Endothelial cell of umbilical vein (primary cell): Measurements from ENCODE around the gene SHLD3. TPM values are rescaled to one million over a fixed set of nuclear protein-coding genes. Genes with fewer than 3 reads are reported as not detected.

Experiments
- BruUV-seq: library from RNA; stranded (reverse); fragments of 400-500 nt; replicated peaks from 2 replicates; lab custom pipeline; 2021; lab: Mats Ljungman, UMichigan
- CTCF ChIA-PET: fragments of 300-600, 350-600 bp; sonication (Branson Sonifier 250); formaldehyde crosslinking; loops from one replicate; lab custom pipeline; 2021; ENCODE audit warnings: antibody characterized with exemption, inconsistent platforms; lab: Charles Lee
- POLR2A ChIA-PET: fragments of 300-600, 350-600 bp; sonication (Branson Sonifier 250); formaldehyde crosslinking; loops from one replicate; lab custom pipeline; 2021; ENCODE audit warnings: antibody characterized with exemption, inconsistent platforms; lab: Charles Lee
- DNase-seq: peaks from one replicate; pipeline ENCODE4 v3.0.0-alpha.2; 2011; ENCODE audit warnings: low read depth, low spot score
- FAIRE-seq: peaks from 2 replicates; lab custom pipeline; 2011; peaks lifted over from hg19 to GRCh38; lab: Jason Lieb, UNC
- H2AFZ ChIP-seq: 2 replicates; pipeline ENCODE4 v1.6.0; 2012; ENCODE audit warnings: low read depth, low read length, control low read depth, inconsistent platforms
- H3K27ac ChIP-seq: 2 replicates; pipeline ENCODE4 v1.5.1; 2011; ENCODE audit warnings: low read depth, mild to moderate bottlenecking, control low read depth, low read length, moderate library complexity; ENCODE audit not compliant: insufficient read depth
- H3K27me3 ChIP-seq, 2 experiments: 2 replicates each; pipeline versions ENCODE4 v1.6.0 to v1.6.1; 2011; ENCODE audit warnings: low read length in 2 of 2, mixed read lengths in 1 of 2; ENCODE audit not compliant: control insufficient read depth in 2 of 2, insufficient read depth in 2 of 2
- H3K36me3 ChIP-seq, 2 experiments: 2 replicates in 1 of 2; 3 replicates in 1 of 2; pipeline ENCODE4 v1.5.1; 2011; ENCODE audit warnings: low read length in 2 of 2, mild to moderate bottlenecking in 1 of 2, moderate library complexity in 1 of 2; ENCODE audit not compliant: control insufficient read depth in 2 of 2, insufficient read depth in 2 of 2; ENCODE audit errors: extremely low read depth in 1 of 2
- H3K4me1 ChIP-seq: 3 replicates; pipeline ENCODE4 v1.5.1; 2011; ENCODE audit warnings: mild to moderate bottlenecking, low read length; ENCODE audit not compliant: control insufficient read depth, insufficient read depth; ENCODE audit errors: extremely low read depth
- H3K4me2 ChIP-seq: 2 replicates; pipeline ENCODE4 v1.6.1; 2011; ENCODE audit warnings: low read length, control low read depth, mixed read lengths; ENCODE audit not compliant: insufficient read depth
- H3K4me3 ChIP-seq, 3 experiments: fragments of 200-600 bp in 1 of 3; sonication (generic), shearing (Covaris generic) in 1 of 3; replicated peaks in 1 of 3; 2 replicates each; pipeline ENCODE4 v1.5.1; 2011 to 2016; ENCODE audit warnings: control low read depth in 3 of 3, low read length in 3 of 3, mild to moderate bottlenecking in 2 of 3, inconsistent platforms in 1 of 3, low read depth in 1 of 3, moderate library complexity in 1 of 3; ENCODE audit not compliant: insufficient read depth in 1 of 3
- H3K79me2 ChIP-seq: 2 replicates; pipeline ENCODE4 v1.6.0; 2012; ENCODE audit warnings: low read length, inconsistent platforms; ENCODE audit not compliant: control insufficient read depth, insufficient read depth
- H3K9ac ChIP-seq: replicated peaks from 2 replicates; pipeline ENCODE3; 2011; ENCODE audit warnings: low read length, control low read depth; ENCODE audit not compliant: insufficient read depth; ENCODE audit errors: extremely low read depth
- H3K9me1 ChIP-seq: replicated peaks from 3 replicates; pipeline ENCODE4 v1.6.0; 2011; ENCODE audit warnings: mild to moderate bottlenecking, low read length; ENCODE audit not compliant: control insufficient read depth, insufficient read depth; ENCODE audit errors: extremely low read depth
- H3K9me3 ChIP-seq: replicated peaks from 2 replicates; pipeline ENCODE4 v1.5.1; 2012; ENCODE audit warnings: low read length, inconsistent platforms; ENCODE audit not compliant: control insufficient read depth, insufficient read depth
- H4K20me1 ChIP-seq: replicated peaks from 2 replicates; pipeline ENCODE3; 2011; ENCODE audit warnings: mild to moderate bottlenecking, low read length; ENCODE audit not compliant: control insufficient read depth, insufficient read depth; ENCODE audit errors: extremely low read depth
- EZH2 ChIP-seq: IDR thresholded peaks from 2 replicates; pipeline ENCODE4 v1.6.1; 2012; ENCODE audit warnings: borderline replicate concordance, low read depth, mild to moderate bottlenecking, moderate library complexity, low read length, inconsistent platforms; ENCODE audit not compliant: severe bottlenecking
- FOS ChIP-seq: IDR thresholded peaks from 2 replicates; pipeline ENCODE4 v1.6.1; 2011; ENCODE audit warnings: mild to moderate bottlenecking, low read length, moderate library complexity, borderline replicate concordance; ENCODE audit not compliant: insufficient read depth
- GATA2 ChIP-seq: IDR thresholded peaks from 2 replicates; pipeline ENCODE4 v1.7.0; 2011; ENCODE audit warnings: low read depth, mild to moderate bottlenecking, moderate library complexity, mixed read lengths, low read length; ENCODE audit not compliant: insufficient read length, insufficient read depth
- JUN ChIP-seq: IDR thresholded peaks from 2 replicates; pipeline ENCODE4 v1.6.1; 2011; ENCODE audit warnings: borderline replicate concordance, low read depth; ENCODE audit not compliant: insufficient read length, insufficient read depth
- MYC ChIP-seq: IDR thresholded peaks from one replicate; pipeline ENCODE4 v1.6.1; 2011; ENCODE audit warnings: mild to moderate bottlenecking, low read depth, low read length
- POLR2A ChIP-seq: IDR thresholded peaks from 2 replicates; pipeline ENCODE4 v1.6.1; 2012; ENCODE audit warnings: low read depth, mild to moderate bottlenecking, control low read depth, low read length
- dilution Hi-C: fragments of 300-500 bp; cut with MboI; formaldehyde crosslinking; loops from one replicate; pipeline ENCODE4 v1.15.0; 2019; ENCODE audit warnings: low sequenced_read_pairs; ENCODE audit not compliant: extremely low pct_ligation_motif_present
- intact Hi-C: fragments of 100-400 bp; cut with micrococcal nuclease; formaldehyde crosslinking; loops from one replicate; pipeline ENCODE4 v1.10.0; 2022
- polyA plus RNA-seq, 4 experiments: library from polyadenylated mRNA; depleted of rRNA in 3 of 4; stranded (reverse) in 3 of 4; unstranded in 1 of 4; fragments of >200 nt; gene quantifications; 2 replicates each; pipeline versions ENCODE4 v1.2.1 to v1.2.3, GENCODE V29; 2011 to 2012; ENCODE audit warnings: missing spikeins in 1 of 4
- total RNA-seq: library from RNA; stranded (reverse); gene quantifications from 2 replicates; pipeline ENCODE4 v1.2.3, GENCODE V29; 2021
- TF ChIP-seq, protein P1 (sequence below): IDR thresholded peaks from 2 replicates; pipeline ENCODE4 v1.6.1; 2011; ENCODE audit not compliant: insufficient read depth, insufficient read length
- TF ChIP-seq, protein P2 (sequence below), 2 donors: IDR thresholded peaks; 1 replicate in 1 of 2; 2 replicates in 1 of 2; pipeline ENCODE4 v1.5.1; 2011; ENCODE audit warnings: low read length in 2 of 2, mild to moderate bottlenecking in 2 of 2, moderate library complexity in 2 of 2, control low read depth in 1 of 2, inconsistent platforms in 1 of 2, low read depth in 1 of 2; ENCODE audit not compliant: insufficient read depth in 1 of 2; ENCODE audit errors: extremely low read depth in 1 of 2

Gene SHLD3
- total and polyA plus RNA-seq, 2 donors (not counting 3 experiments of a cell fraction or from before 2014, with no cell fraction given): 1.7 to 3.6 TPM

DNA sequence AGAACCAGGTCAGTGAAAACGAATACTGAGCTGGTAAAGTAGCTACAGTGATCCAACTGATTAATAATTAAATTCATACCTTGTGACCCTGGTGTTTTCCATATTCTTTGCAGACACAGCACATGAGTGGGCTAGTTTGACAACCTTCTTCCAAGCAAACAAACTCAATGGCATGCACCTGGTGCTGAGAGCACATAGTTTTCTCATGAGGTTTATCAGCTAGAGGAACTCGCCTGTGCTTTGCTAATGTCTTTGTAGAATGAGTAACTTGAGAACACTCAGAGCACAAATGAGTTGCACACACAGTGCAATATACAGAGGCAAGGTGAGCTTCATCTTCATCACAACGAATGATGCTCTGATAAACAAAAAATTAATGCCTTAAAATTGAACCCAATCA is 13.3 kb upstream of the SHLD3 start:
- ChIA-PET POLR2A (no interaction called here), CTCF (interaction anchor here (1.4 kb wide), 1 partner anchor 22 kb away, joined by 3 read pairs; no protein-coding TSS in a partner anchor)
- FAIRE-seq: no peak

More for the DNA sequence above, 13.3 kb upstream of the SHLD3 start:
- Histone ChIP-seq H3K4me1 (no peaks in the 10 kb centered on the region), H3K9me3 (no peaks in the 10 kb centered on the region), H3K4me3 (no peak overlapping the region), H3K9ac (no peak overlapping the region), H4K20me1 (no peaks in the 10 kb centered on the region), H3K36me3 (peaks cover 10 to 12% of the 10 kb centered on the region in 2 experiments), H3K9me1 (no peaks in the 10 kb centered on the region), H3K4me2 (no peak overlapping the region), H3K79me2 (peaks cover 2% of the 10 kb centered on the region), H3K27ac (no peak overlapping the region), H3K27me3 (no peaks in the 10 kb centered on the region), H2AFZ (no peak overlapping the region)
- BruUV-seq: no TSS peak
- no peak for DNase-seq
- dilution Hi-C loops: no loop called here
- TF ChIP-seq, protein P1, sequence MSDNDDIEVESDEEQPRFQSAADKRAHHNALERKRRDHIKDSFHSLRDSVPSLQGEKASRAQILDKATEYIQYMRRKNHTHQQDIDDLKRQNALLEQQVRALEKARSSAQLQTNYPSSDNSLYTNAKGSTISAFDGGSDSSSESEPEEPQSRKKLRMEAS: no peak
- no peak for TF ChIP-seq JUN
- TF ChIP-seq MYC: no peak
- no peak for TF ChIP-seq EZH2
- no peak for TF ChIP-seq FOS
- TF ChIP-seq, protein P2, sequence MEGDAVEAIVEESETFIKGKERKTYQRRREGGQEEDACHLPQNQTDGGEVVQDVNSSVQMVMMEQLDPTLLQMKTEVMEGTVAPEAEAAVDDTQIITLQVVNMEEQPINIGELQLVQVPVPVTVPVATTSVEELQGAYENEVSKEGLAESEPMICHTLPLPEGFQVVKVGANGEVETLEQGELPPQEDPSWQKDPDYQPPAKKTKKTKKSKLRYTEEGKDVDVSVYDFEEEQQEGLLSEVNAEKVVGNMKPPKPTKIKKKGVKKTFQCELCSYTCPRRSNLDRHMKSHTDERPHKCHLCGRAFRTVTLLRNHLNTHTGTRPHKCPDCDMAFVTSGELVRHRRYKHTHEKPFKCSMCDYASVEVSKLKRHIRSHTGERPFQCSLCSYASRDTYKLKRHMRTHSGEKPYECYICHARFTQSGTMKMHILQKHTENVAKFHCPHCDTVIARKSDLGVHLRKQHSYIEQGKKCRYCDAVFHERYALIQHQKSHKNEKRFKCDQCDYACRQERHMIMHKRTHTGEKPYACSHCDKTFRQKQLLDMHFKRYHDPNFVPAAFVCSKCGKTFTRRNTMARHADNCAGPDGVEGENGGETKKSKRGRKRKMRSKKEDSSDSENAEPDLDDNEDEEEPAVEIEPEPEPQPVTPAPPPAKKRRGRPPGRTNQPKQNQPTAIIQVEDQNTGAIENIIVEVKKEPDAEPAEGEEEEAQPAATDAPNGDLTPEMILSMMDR (IDR thresholded peaks at IDR 0.05; ENCODE audit: extremely low read depth in 1 of 2, insufficient read depth in 1 of 2, low read depth in 1 of 2, low read length in 2 of 2): no peak
- no peak for TF ChIP-seq POLR2A
- TF ChIP-seq GATA2: no peak
- intact Hi-C loops: no loop called here
